Measurements from ENCODE around the gene EFNA4. TPM values are rescaled to one million over a fixed set of nuclear protein-coding genes. Genes with fewer than 3 reads are reported as not detected.
"Not testable (repeated sequence)": the region's sequence is repeated elsewhere in the genome, so short reads cannot be mapped to it uniquely, and the experiment has no call there.

Gene EFNA4
- total RNA-seq, 1 donor from 2014 or later = 6.0 TPM

DNA sequence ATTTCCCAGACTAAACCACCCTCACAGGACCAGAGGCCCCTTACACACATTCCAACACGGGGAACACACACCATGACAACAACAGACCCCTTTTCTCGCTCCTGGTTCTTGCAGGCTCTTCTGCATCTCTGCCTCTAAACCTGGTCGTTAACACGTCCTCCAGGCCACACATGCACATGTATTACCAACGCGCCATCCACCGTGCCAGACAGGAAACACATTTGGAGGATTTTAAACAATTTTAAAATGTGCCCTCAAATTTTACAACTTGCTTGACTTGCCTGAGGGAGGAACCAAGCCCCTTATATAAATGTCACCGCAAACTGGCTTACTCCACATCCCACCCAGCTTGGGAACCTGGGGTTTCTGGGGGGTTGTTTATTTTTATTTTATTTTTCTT, 47.3 kb downstream of the EFNA4 start:
- intact Hi-C loops (cut with micrococcal nuclease) = no loop called here

GRCh38 chr1:155113450-155113980, 50.0 kb downstream of the EFNA4 start:
- intact Hi-C loops (cut with micrococcal nuclease) = no loop called here

- intact Hi-C loops (cut with micrococcal nuclease) = no loop called here
These were observed 52.7 kb downstream of the EFNA4 start for GRCh38 chr1:155116113-155116764.

GRCh38 chr1:155117610-155118009, 54.1 kb downstream of the EFNA4 start:
- intact Hi-C loops (cut with micrococcal nuclease) = no loop called here

DNA sequence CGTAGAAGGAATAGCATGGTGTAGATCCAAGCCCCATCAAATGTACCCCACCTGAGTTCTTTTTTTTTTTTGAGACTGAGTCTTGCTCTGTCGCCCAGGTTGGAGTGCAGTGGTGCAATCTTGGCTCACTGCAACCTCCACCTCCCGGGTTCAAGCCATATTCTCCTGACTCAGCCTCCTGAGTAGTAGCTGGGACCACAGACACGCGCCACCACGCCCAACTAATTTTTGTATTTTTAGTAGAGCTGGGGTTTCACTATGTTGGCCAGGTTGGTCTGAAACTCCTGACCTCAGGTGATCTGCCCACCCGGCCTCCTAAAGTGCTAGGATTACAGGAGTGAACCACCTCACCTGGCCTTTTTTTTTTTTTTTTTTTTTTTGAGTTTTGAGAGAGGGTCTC, 54.5 kb downstream of the EFNA4 start:
- intact Hi-C loops (cut with micrococcal nuclease) = not testable (repeated sequence)

Other genes with a start within 250 kb of the EFNA4 start
- 0.07 and 0.09 TPM in 2 replicates for gene KCNN3, start 193.5 kb upstream of the EFNA4 start, total RNA-seq
- gene PMVK, start 127.0 kb upstream of the EFNA4 start, total RNA-seq = 45.3 and 47.9 TPM in 2 replicates
- 64.6 and 68.4 TPM in 2 replicates for gene PBXIP1, start 107.6 kb upstream of the EFNA4 start, total RNA-seq
- 43.8 and 44.7 TPM in 2 replicates for gene PYGO2, start 102.0 kb upstream of the EFNA4 start, total RNA-seq
- 78.1 and 81.9 TPM in 2 replicates for gene SHC1, start 93.0 kb upstream of the EFNA4 start, total RNA-seq
- gene CKS1B, start 89.1 kb upstream of the EFNA4 start, total RNA-seq = 141 and 143 TPM in 2 replicates
- gene FLAD1, start 80.4 kb upstream of the EFNA4 start, total RNA-seq = 50.3 and 52.5 TPM in 2 replicates
- 0.59 TPM in 1 of 2 replicates, not detected in the other for gene LENEP, start 70.2 kb upstream of the EFNA4 start, total RNA-seq
- gene ZBTB7B, start 60.9 kb upstream of the EFNA4 start, total RNA-seq = 121 and 129 TPM in 2 replicates
- 0.16 and 0.23 TPM in 2 replicates for gene DCST2, start 30.0 kb upstream of the EFNA4 start, total RNA-seq
- not detected in 2 replicates for gene DCST1, start 29.9 kb upstream of the EFNA4 start, total RNA-seq
- gene ADAM15, start 12.4 kb upstream of the EFNA4 start, total RNA-seq = 47.0 and 51.4 TPM in 2 replicates
- gene EFNA3, start 15.1 kb downstream of the EFNA4 start, total RNA-seq = 2.3 and 2.4 TPM in 2 replicates
- not detected in 2 replicates for gene EFNA1, start 64.1 kb downstream of the EFNA4 start, total RNA-seq
- 32.1 and 35.4 TPM in 2 replicates for gene SLC50A1, start 72.1 kb downstream of the EFNA4 start, total RNA-seq
- gene DPM3, start 76.8 kb downstream of the EFNA4 start, total RNA-seq = 40.4 and 41.6 TPM in 2 replicates
- 220 and 221 TPM in 2 replicates for gene KRTCAP2, start 109.6 kb downstream of the EFNA4 start, total RNA-seq
- 15.2 and 17.3 TPM in 2 replicates for gene TRIM46, start 110.1 kb downstream of the EFNA4 start, total RNA-seq
- 13.7 and 13.8 TPM in 2 replicates for gene THBS3, start 144.2 kb downstream of the EFNA4 start, total RNA-seq
- 38.8 and 40.9 TPM in 2 replicates for gene MTX1, start 145.0 kb downstream of the EFNA4 start, total RNA-seq
- 19.2 and 21.4 TPM in 2 replicates for gene ENTREP3, start 191.7 kb downstream of the EFNA4 start, total RNA-seq
- gene SCAMP3, start 198.6 kb downstream of the EFNA4 start, total RNA-seq = 89.7 and 96.1 TPM in 2 replicates
- 89.5 and 91.9 TPM in 2 replicates for gene CLK2, start 209.8 kb downstream of the EFNA4 start, total RNA-seq
- 2.9 and 3.8 TPM in 2 replicates for gene HCN3, start 213.7 kb downstream of the EFNA4 start, total RNA-seq
- gene PKLR, start 237.7 kb downstream of the EFNA4 start, total RNA-seq = not detected in 2 replicates
- gene FDPS, start 245.1 kb downstream of the EFNA4 start, total RNA-seq = 210 TPM in 2 replicates

All from T-helper 2 cell treated with Interferon-gamma antibody and Interleukin-4, amounts not matched to agents 100 ng/mL and 5 ng/mL, for 36 hours (primary cell).